HepG2 (cell line): ENCODE data around the gene PPDPF. TPM values are rescaled to one million over a fixed set of nuclear protein-coding genes. Genes with fewer than 3 reads are reported as not detected.

ENCODE experiments used
- ATAC-seq: fragments of 200-7000 bp; cut with Tn5 transposase; 3 replicates; pipeline ENCODE4 v1.9.1; 2020; ENCODE audit warnings: mild to moderate bottlenecking, moderate library complexity
- BruUV-seq: library from RNA; stranded (reverse); fragments of 400-500 nt; replicated peaks from 2 replicates; lab custom pipeline; 2021; lab: Mats Ljungman, UMichigan
- CTCF ChIA-PET: fragments of 300-600 bp; formaldehyde crosslinking; extraction: SDS; loops from one replicate; lab custom pipeline; 2021; ENCODE audit warnings: low total read pairs, inconsistent platforms, low intra/inter-chr PET ratio; lab: Yijun Ruan, JAX
- POLR2A ChIA-PET: fragments of 350-600 bp; sonication (Branson Sonifier 250); formaldehyde crosslinking; loops from one replicate; lab custom pipeline; 2020; ENCODE audit warnings: antibody characterized with exemption, inconsistent platforms; lab: Yijun Ruan, JAX
- DNase-seq: peaks from one replicate; pipeline ENCODE4 v3.0.0-alpha.2; 2015; ENCODE audit warnings: low spot score
- FAIRE-seq: peaks from 3 replicates; lab custom pipeline; 2011; peaks lifted over from hg19 to GRCh38; lab: Jason Lieb, UNC
- H2AFZ ChIP-seq: one replicate; pipeline ENCODE4 v1.6.1; 2011; ENCODE audit warnings: low read length, inconsistent platforms
- H3K27ac ChIP-seq: fragments of 300-600 bp; 3 replicates; pipeline ENCODE4 v1.8.0; 2011; ENCODE audit warnings: mixed run types, mild to moderate bottlenecking, mixed read lengths, low read length, inconsistent platforms; ENCODE audit not compliant: insufficient read depth; ENCODE audit errors: extremely low read length
- H3K27me3 ChIP-seq, 2 experiments: fragments of 200-600 bp in 1 of 2; 2 replicates in 1 of 2; 3 replicates in 1 of 2; pipeline versions ENCODE4 v1.6.0 to v1.8.0; 2011; ENCODE audit warnings: low read length in 2 of 2, mild to moderate bottlenecking in 2 of 2, moderate library complexity in 2 of 2, inconsistent platforms in 1 of 2; ENCODE audit not compliant: insufficient read depth in 2 of 2, control insufficient read depth in 1 of 2
- H3K36me3 ChIP-seq, 2 experiments: fragments of 200-600 bp in 1 of 2; replicated peaks in 1 of 2; 2 replicates in 1 of 2; 3 replicates in 1 of 2; pipeline versions ENCODE4 v1.5.1 to v1.8.0; 2011; ENCODE audit warnings: low read length in 2 of 2, inconsistent platforms in 1 of 2; ENCODE audit not compliant: insufficient read depth in 2 of 2, control insufficient read depth in 1 of 2
- H3K4me1 ChIP-seq: 2 replicates; pipeline ENCODE4 v1.5.1; 2012; ENCODE audit warnings: low read length, inconsistent platforms; ENCODE audit not compliant: insufficient read depth
- H3K4me2 ChIP-seq: 2 replicates; pipeline ENCODE4 v1.6.0; 2011; ENCODE audit warnings: low read depth, low read length, inconsistent platforms
- H3K4me3 ChIP-seq, 3 experiments: fragments of 200-600 bp in 1 of 3; sonication (generic), shearing (Covaris generic) in 1 of 3; replicated peaks in 1 of 3; 2 replicates each; pipeline ENCODE4 v1.5.1; 2011 to 2016; ENCODE audit warnings: low read length in 3 of 3, inconsistent platforms in 2 of 3, low read depth in 2 of 3, mild to moderate bottlenecking in 2 of 3, control low read depth in 1 of 3, mixed read lengths in 1 of 3; ENCODE audit not compliant: insufficient read depth in 1 of 3
- H3K79me2 ChIP-seq: one replicate; pipeline ENCODE4 v1.6.1; 2011; ENCODE audit warnings: low read length, inconsistent platforms; ENCODE audit not compliant: insufficient read depth
- H3K9ac ChIP-seq: 2 replicates; pipeline ENCODE4 v1.6.0; 2011; ENCODE audit warnings: mild to moderate bottlenecking, low read depth, low read length, inconsistent platforms; ENCODE audit not compliant: insufficient read depth
- H3K9me3 ChIP-seq: 2 replicates; pipeline ENCODE4 v1.5.1; 2012; ENCODE audit warnings: mild to moderate bottlenecking, low read length
- H4K20me1 ChIP-seq: 2 replicates; pipeline ENCODE4 v1.6.0; 2011; ENCODE audit warnings: inconsistent platforms, mild to moderate bottlenecking, low read length, moderate library complexity; ENCODE audit not compliant: insufficient read depth
- CENPT ChIP-seq: sonication (generic); formaldehyde crosslinking; IDR thresholded peaks from 2 replicates; pipeline ENCODE4 v1.8.0; 2022; ENCODE audit warnings: low read depth, mild to moderate bottlenecking, moderate library complexity, missing genetic modification reagents
- CHD4 ChIP-seq: fragments of 200-600 bp; sonication (generic); IDR thresholded peaks from 2 replicates; pipeline ENCODE4 v1.7.0; 2017; ENCODE audit warnings: mild to moderate bottlenecking, low read length, borderline replicate concordance
- EZH2 ChIP-seq: conservative IDR thresholded peaks from 2 replicates; pipeline ENCODE4 v1.6.1; 2012; ENCODE audit warnings: mild to moderate bottlenecking, low read depth, low read length, moderate library complexity
- SIX1 ChIP-seq: sonication (generic); formaldehyde crosslinking; IDR thresholded peaks from 2 replicates; pipeline ENCODE4 v1.4.0; 2020; ENCODE audit warnings: missing genetic modification reagents, borderline replicate concordance
- SOX5 ChIP-seq: IDR thresholded peaks from 2 replicates; pipeline ENCODE4 v1.6.1; 2016; ENCODE audit warnings: borderline replicate concordance
- YEATS2 ChIP-seq: sonication (generic); formaldehyde crosslinking; IDR thresholded peaks from 2 replicates; pipeline ENCODE4 v1.4.0; 2020; ENCODE audit warnings: missing genetic modification reagents, borderline replicate concordance
- ZNF678 ChIP-seq: sonication (generic); formaldehyde crosslinking; IDR thresholded peaks from 2 replicates; pipeline ENCODE4 v1.4.0; 2020; ENCODE audit warnings: mild to moderate bottlenecking, missing genetic modification reagents
- WGBS: methylation state at CpG from one replicate; pipeline ENCODE4 v1.1.6; 2017; ENCODE audit warnings: low lambda C conversion rate; 5-methylcytosine and 5-hydroxymethylcytosine counted together
- in situ Hi-C: cut with HindIII; loops from 2 replicates; pipeline ENCODE4 v1.10.0; 2017; ENCODE audit warnings: low pct_unique_long_range_greater_than_20kb; ENCODE audit not compliant: extremely low pct_ligation_motif_present
- intact Hi-C: fragments of 100-400 bp; cut with micrococcal nuclease; formaldehyde crosslinking; loops from one replicate; pipeline ENCODE4 v1.10.0; 2022; ENCODE audit not compliant: unreplicated experiment
- polyA plus RNA-seq, 8 experiments: library from polyadenylated mRNA; depleted of rRNA in 3 of 8; stranded (reverse) in 7 of 8; unstranded in 1 of 8; fragments of >200 nt; fragmentation: Illumina TruSeq in 4 of 8; extraction: Trizol in 4 of 8; gene quantifications; 2 replicates each; pipeline versions ENCODE4 v1.2.1 to v1.2.3, GENCODE V29; 2011 to 2016; ENCODE audit warnings: low read depth in 4 of 8, missing spikeins in 1 of 8, mixed read lengths in 1 of 8; ENCODE audit not compliant: insufficient read depth in 1 of 8
- total RNA-seq, 5 experiments: library from RNA; depleted of rRNA; stranded (reverse); fragments of >200 nt; fragmentation: Illumina TruSeq; extraction: Trizol; gene quantifications; 2 replicates each; pipeline ENCODE4 v1.2.3, GENCODE V29; 2016; ENCODE audit warnings: low read depth in 1 of 5

PPDPF gene
- total and polyA plus RNA-seq, 2 of the 13 experiments (the other 11 are each of a cell fraction or from before 2014, with no cell fraction given) = 1.8 to 7.0 TPM

DNA sequence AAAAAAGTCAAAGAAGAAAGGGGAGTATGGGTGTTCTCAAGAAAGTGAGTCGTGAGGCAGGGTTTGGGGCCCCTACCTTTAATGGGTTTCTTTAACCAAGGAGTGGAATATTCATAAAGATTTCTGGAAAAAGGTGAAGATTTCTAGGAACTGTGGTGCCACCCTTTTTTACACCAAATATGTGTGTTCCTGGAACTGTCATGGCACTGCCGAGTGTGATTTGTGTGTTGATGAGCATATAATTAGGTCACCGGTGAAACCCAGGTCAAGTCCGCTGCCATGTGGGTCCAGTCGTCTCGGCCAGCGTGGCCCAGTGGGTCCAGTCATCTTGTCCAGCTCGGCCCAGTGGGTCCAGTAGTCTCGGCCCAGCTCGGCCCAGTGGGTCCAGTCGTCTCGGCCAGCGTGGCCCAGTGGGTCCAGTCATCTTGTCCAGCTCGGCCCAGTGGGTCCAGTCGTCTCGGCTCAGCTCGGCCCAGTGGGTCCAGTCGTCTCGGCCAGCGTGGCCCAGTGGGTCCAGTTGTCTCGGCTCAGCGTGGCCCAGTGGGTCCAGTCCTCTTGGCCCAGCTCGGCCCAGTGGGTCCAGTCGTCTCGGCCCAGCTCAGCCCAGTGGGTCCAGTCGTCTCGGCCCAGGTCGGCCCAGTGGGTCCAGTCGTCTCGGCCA is 13.4 kb upstream of the PPDPF start:
- POLR2A ChIA-PET = no interaction called here
- Histone ChIP-seq H2AFZ (no peak overlapping the region), H3K36me3 (no peaks in the 10 kb centered on the region), H3K27ac (no peak overlapping the region), H3K79me2 (no peaks in the 10 kb centered on the region), H3K9me3 (no peaks in the 10 kb centered on the region), H3K4me1 (no peaks in the 10 kb centered on the region), H3K4me2 (no peak overlapping the region), H3K27me3 (peaks cover 17 to 89% of the 10 kb centered on the region in 2 experiments; a peak in 4 of 5 replicates), H4K20me1 (no peaks in the 10 kb centered on the region), H3K9ac (no peak overlapping the region), H3K4me3 (no peak overlapping the region)
- no TSS peak for BruUV-seq
- TF ChIP-seq YEATS2 (CRISPR knock-in tag) (no peak), CHD4 (no peak), SOX5 (no peak), SIX1 (no peak), ZNF678 (CRISPR knock-in tag) (no peak)
- intact Hi-C loops = no loop called here
- WGBS = 47% methylated on average over 17 of the region's 30 CpGs
- no peak for DNase-seq
- in situ Hi-C loops = no loop called here
- CTCF ChIA-PET = no interaction called here
- ATAC-seq = no peak
- no peak for FAIRE-seq

GRCh38 chr20:63508072-63508768 is 12.3 kb upstream of the PPDPF start:
- ChIA-PET CTCF (no interaction called here), POLR2A (no interaction called here)
- in situ Hi-C loops = no loop called here
- Histone ChIP-seq H3K79me2 (no peaks in the 10 kb centered on the region), H3K27me3 (peaks cover 11 to 90% of the 10 kb centered on the region in 2 experiments; a peak in 4 of 5 replicates), H3K9ac (no peak overlapping the region), H3K9me3 (no peaks in the 10 kb centered on the region), H4K20me1 (no peaks in the 10 kb centered on the region), H3K4me3 (no peak overlapping the region), H3K4me2 (no peak overlapping the region), H3K27ac (no peak overlapping the region), H2AFZ (no peak overlapping the region), H3K4me1 (no peaks in the 10 kb centered on the region), H3K36me3 (no peaks in the 10 kb centered on the region)
- ATAC-seq = no peak
- FAIRE-seq = no peak
- WGBS = 44% methylated on average over 33 of the region's 33 CpGs
- DNase-seq = no peak
- TF ChIP-seq CENPT (CRISPR knock-in tag) (no peak), EZH2 (peak; percentile 63; the same call in 1 of the 2 replicates)
- intact Hi-C loops = no loop called here
- BruUV-seq = no TSS peak
